OCI-LY3 (cell line): ENCODE data around the gene ZMIZ1.

Source experiments
- EZH2phosphoT487 ChIP-seq: fragments of 200-600 bp; shearing (Covaris generic); IDR thresholded peaks from 2 replicates; pipeline ENCODE4 v1.6.1; 2018; ENCODE audit warnings: antibody characterized with exemption, mixed run types, low read depth
- TF ChIP-seq, protein P1 (sequence below): fragments of 200-600, 300-600 bp; sonication (generic); IDR thresholded peaks from 2 replicates; pipeline ENCODE4 v1.5.1; 2014; ENCODE audit warnings: antibody characterized with exemption, low read length, low read depth

- TF ChIP-seq, protein P1, sequence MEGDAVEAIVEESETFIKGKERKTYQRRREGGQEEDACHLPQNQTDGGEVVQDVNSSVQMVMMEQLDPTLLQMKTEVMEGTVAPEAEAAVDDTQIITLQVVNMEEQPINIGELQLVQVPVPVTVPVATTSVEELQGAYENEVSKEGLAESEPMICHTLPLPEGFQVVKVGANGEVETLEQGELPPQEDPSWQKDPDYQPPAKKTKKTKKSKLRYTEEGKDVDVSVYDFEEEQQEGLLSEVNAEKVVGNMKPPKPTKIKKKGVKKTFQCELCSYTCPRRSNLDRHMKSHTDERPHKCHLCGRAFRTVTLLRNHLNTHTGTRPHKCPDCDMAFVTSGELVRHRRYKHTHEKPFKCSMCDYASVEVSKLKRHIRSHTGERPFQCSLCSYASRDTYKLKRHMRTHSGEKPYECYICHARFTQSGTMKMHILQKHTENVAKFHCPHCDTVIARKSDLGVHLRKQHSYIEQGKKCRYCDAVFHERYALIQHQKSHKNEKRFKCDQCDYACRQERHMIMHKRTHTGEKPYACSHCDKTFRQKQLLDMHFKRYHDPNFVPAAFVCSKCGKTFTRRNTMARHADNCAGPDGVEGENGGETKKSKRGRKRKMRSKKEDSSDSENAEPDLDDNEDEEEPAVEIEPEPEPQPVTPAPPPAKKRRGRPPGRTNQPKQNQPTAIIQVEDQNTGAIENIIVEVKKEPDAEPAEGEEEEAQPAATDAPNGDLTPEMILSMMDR: no peak
- TF ChIP-seq EZH2phosphoT487: no peak
Observed at GRCh38 chr10:79220307-79220706, 151.5 kb downstream of the ZMIZ1 start.
